HEK293 (cell line): ENCODE measurements around the gene DBF4B.
"Not testable (repeated sequence)": the region's sequence is repeated elsewhere in the genome, so short reads cannot be mapped to it uniquely, and the experiment has no call there.

Source experiments
- ZBTB7A ChIP-seq: fragments of 450-650 bp; formaldehyde crosslinking; IDR thresholded peaks from 2 replicates; pipeline ENCODE4 v1.5.1; 2016; ENCODE audit warnings: low read depth, missing biosample characterization, missing genetic modification characterization
- ZNF202 ChIP-seq: fragments of 450-650 bp; formaldehyde crosslinking; IDR thresholded peaks from 2 replicates; pipeline ENCODE4 v1.5.1; 2016; ENCODE audit warnings: missing biosample characterization, missing genetic modification characterization, borderline replicate concordance
- ZNF521 ChIP-seq: fragments of 450-650 bp; formaldehyde crosslinking; IDR thresholded peaks from 2 replicates; pipeline ENCODE4 v1.5.1; 2017; ENCODE audit warnings: missing biosample characterization, mild to moderate bottlenecking, missing genetic modification characterization
- TF ChIP-seq, protein P1 (sequence below): fragments of 450-650 bp; formaldehyde crosslinking; IDR thresholded peaks from 2 replicates; pipeline ENCODE4 v1.5.1; 2016; ENCODE audit warnings: missing biosample characterization, missing genetic modification characterization

DNA sequence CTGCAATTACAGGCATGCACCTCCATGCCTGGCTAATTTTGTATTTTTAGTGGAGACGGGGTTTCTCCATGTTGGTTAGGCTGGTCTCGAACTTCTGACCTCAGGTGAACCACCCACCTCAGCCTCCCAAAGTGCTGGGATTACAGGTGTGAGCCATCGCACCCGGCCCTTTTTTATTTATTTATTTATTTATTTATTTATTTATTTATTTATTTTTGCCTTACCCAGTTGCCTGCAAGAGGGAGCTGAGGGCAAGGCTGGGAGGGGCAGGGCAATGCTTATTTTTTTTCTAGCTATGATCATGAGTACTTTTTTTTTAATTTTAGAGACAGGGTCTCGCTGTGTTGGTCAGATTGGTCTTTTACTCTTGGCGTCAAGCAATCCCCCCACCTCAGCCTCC lies 17.7 kb downstream of the DBF4B start:
- TF ChIP-seq, protein P1, sequence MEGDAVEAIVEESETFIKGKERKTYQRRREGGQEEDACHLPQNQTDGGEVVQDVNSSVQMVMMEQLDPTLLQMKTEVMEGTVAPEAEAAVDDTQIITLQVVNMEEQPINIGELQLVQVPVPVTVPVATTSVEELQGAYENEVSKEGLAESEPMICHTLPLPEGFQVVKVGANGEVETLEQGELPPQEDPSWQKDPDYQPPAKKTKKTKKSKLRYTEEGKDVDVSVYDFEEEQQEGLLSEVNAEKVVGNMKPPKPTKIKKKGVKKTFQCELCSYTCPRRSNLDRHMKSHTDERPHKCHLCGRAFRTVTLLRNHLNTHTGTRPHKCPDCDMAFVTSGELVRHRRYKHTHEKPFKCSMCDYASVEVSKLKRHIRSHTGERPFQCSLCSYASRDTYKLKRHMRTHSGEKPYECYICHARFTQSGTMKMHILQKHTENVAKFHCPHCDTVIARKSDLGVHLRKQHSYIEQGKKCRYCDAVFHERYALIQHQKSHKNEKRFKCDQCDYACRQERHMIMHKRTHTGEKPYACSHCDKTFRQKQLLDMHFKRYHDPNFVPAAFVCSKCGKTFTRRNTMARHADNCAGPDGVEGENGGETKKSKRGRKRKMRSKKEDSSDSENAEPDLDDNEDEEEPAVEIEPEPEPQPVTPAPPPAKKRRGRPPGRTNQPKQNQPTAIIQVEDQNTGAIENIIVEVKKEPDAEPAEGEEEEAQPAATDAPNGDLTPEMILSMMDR (tag by site-specific recombination): not testable (repeated sequence)
- not testable (repeated sequence) for TF ChIP-seq ZNF521 (tag by site-specific recombination); ZBTB7A
- TF ChIP-seq ZNF202 (tag by site-specific recombination): 0 out of 2 replicates have a peak, but pooled peaks have one; percentile 27
